Peyer's patch (tissue), 4 donors: ENCODE data around the gene SEC16B.

ENCODE experiments used
- POLR2A ChIP-seq, 2 donors: fragments of 450-650 bp; IDR thresholded peaks; one replicate each; pipeline ENCODE4 v1.5.1; 2017; ENCODE audit warnings: antibody characterized with exemption in 2 of 2, mild to moderate bottlenecking in 2 of 2, moderate library complexity in 2 of 2
- TF ChIP-seq, protein P1 (sequence below), 6 experiments: fragments of 450-650 bp in 4 of 6; fragments of 200-600 bp in 2 of 6; sonication (generic) in 1 of 6; IDR thresholded peaks; one replicate each; pipeline ENCODE4 v1.5.1; 2017 to 2019; ENCODE audit warnings: antibody characterized with exemption in 6 of 6, mild to moderate bottlenecking in 3 of 6, moderate library complexity in 1 of 6

DNA sequence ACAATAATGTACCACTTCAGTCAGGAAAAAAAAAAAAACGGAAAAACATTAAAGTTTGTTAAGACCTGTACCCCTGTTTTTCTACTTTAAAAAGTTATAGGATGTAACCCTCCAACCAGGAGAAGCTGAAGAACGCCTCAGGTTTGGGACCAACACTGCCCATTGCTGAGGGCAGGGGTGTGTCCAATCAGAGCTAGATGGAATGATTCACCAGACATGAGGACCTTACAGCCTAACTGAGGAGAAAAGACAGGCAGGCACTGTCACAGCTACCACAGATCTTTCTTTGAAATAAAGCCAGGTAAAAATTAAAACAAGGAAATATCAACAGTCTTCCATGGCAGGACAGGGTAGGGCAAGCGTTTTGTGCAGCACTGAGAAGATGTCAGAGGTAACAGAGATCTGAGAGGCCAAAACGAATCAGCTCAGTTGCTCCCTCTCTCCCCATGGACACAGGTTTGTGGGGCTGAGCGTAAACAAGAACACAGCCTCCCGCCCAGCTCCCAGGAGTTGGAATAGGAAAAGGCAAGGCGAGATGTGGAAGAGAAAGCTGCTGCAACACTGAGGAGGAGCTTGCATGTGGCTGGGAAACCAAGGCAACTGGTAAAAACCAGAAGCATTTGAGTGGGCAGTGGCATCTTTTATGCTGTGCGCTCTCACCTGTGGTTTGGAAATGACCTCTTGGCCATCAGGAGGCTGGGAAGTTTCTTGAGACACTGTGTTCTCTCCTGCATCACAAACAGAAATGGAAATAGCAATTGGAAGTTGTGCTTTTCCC is 34.0 kb downstream of the SEC16B start:
- TF ChIP-seq, protein P1, sequence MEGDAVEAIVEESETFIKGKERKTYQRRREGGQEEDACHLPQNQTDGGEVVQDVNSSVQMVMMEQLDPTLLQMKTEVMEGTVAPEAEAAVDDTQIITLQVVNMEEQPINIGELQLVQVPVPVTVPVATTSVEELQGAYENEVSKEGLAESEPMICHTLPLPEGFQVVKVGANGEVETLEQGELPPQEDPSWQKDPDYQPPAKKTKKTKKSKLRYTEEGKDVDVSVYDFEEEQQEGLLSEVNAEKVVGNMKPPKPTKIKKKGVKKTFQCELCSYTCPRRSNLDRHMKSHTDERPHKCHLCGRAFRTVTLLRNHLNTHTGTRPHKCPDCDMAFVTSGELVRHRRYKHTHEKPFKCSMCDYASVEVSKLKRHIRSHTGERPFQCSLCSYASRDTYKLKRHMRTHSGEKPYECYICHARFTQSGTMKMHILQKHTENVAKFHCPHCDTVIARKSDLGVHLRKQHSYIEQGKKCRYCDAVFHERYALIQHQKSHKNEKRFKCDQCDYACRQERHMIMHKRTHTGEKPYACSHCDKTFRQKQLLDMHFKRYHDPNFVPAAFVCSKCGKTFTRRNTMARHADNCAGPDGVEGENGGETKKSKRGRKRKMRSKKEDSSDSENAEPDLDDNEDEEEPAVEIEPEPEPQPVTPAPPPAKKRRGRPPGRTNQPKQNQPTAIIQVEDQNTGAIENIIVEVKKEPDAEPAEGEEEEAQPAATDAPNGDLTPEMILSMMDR (IDR thresholded peaks at IDR 0.05) = no peak
- no peak for TF ChIP-seq POLR2A (IDR thresholded peaks at IDR 0.05)
